Adipocyte (in vitro differentiated cells): ENCODE data around the gene MGAT5B.

Experiments used
- DNase-seq: peaks from one replicate; pipeline ENCODE4 v3.0.0-alpha.2; 2015; ENCODE audit warnings: low read depth
- H3K27me3 ChIP-seq: replicated peaks from 2 replicates; pipeline ENCODE4 v1.7.0; 2013; ENCODE audit warnings: mild to moderate bottlenecking, low read length, moderate library complexity; ENCODE audit not compliant: control insufficient read depth, insufficient read depth
- H3K36me3 ChIP-seq: 2 replicates; pipeline ENCODE4 v1.7.0; 2013; ENCODE audit warnings: low read length, mild to moderate bottlenecking, moderate library complexity; ENCODE audit not compliant: control insufficient read depth, insufficient read depth, severe bottlenecking
- H3K4me1 ChIP-seq: 2 replicates; pipeline ENCODE4 v1.7.0; 2013; ENCODE audit warnings: mild to moderate bottlenecking, low read length, moderate library complexity; ENCODE audit not compliant: control insufficient read depth, insufficient read depth
- H3K4me3 ChIP-seq: 2 replicates; pipeline ENCODE4 v1.7.0; 2013; ENCODE audit warnings: mild to moderate bottlenecking, low read length, moderate library complexity
- H3K9ac ChIP-seq: 2 replicates; pipeline ENCODE4 v1.7.0; 2013; ENCODE audit warnings: mild to moderate bottlenecking, low read length, moderate library complexity
- H3K9me3 ChIP-seq: 2 replicates; pipeline ENCODE4 v1.7.0; 2013; ENCODE audit warnings: mild to moderate bottlenecking, low read length, moderate library complexity; ENCODE audit not compliant: control insufficient read depth

Gene MGAT5B

GRCh38 chr17:76987486-76988093, 119.4 kb downstream of the MGAT5B start:
- no peaks in the 10 kb centered on the region for H3K4me1 ChIP-seq
- H3K9ac ChIP-seq: no peak overlapping the region
- no peaks in the 10 kb centered on the region for H3K9me3 ChIP-seq
- H3K4me3 ChIP-seq: no peak overlapping the region
- DNase-seq: no peak
- H3K27me3 ChIP-seq: peaks cover 63% of the 10 kb centered on the region
- H3K36me3 ChIP-seq: no peaks in the 10 kb centered on the region

GRCh38 chr17:76988796-76989195, 120.6 kb downstream of the MGAT5B start:
- DNase-seq: no peak
- Histone ChIP-seq H3K4me3 (no peak overlapping the region), H3K36me3 (no peaks in the 10 kb centered on the region), H3K4me1 (no peaks in the 10 kb centered on the region), H3K9me3 (no peaks in the 10 kb centered on the region), H3K9ac (no peak overlapping the region), H3K27me3 (peaks cover 60% of the 10 kb centered on the region)

DNA sequence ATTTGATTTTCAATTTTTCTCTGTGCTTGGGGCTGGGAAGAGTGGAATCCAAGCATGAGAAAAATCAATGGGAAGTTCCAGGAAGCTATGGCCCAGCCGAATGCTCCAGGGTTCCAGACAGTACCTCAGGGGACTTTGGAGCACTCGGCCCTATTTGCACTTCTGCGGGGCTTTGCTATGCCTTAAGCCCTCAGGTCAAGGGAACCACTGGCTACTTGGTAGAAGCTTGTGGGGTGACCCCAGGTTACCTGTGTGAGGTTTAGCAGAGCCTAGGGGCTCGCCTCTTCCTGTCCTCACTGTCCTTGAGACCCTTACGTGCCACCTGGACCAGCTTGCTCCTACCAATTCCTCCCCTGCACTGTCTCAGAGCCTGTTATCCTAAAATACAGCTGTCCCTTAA, 121.3 kb downstream of the MGAT5B start:
- Histone ChIP-seq H3K4me3 (no peak overlapping the region), H3K27me3 (peaks cover 66% of the 10 kb centered on the region), H3K9ac (no peak overlapping the region), H3K9me3 (no peaks in the 10 kb centered on the region), H3K36me3 (no peaks in the 10 kb centered on the region), H3K4me1 (no peaks in the 10 kb centered on the region)
- DNase-seq: no peak

DNA sequence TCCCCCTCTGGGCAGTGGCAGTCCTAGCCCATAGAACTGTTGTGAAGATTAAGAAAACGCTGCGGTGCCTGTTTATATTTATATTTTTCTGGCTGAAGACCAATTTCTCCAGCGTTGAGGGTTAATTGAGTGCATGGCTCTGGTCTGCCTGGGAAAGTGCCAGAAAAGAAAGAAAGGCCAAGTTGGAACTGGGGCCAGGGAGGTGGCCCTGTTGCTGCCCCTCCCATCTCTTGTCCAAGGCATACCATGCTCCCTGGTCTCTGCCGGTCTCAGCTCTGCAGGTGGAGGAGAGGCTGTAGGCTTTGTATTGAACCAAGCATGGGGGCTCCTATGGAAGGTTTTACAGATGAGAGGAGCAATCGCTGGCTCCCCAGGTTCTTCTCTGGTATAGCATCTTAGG, 124.7 kb downstream of the MGAT5B start:
- H3K27me3 ChIP-seq: peaks cover 71% of the 10 kb centered on the region
- no peaks in the 10 kb centered on the region for H3K4me1 ChIP-seq
- no peaks in the 10 kb centered on the region for H3K9me3 ChIP-seq
- DNase-seq: no peak
- H3K36me3 ChIP-seq: no peaks in the 10 kb centered on the region
- no peak overlapping the region for H3K9ac ChIP-seq
- H3K4me3 ChIP-seq: no peak overlapping the region

- no peak for DNase-seq
- no peaks in the 10 kb centered on the region for H3K9me3 ChIP-seq
- no peak overlapping the region for H3K9ac ChIP-seq
- H3K4me3 ChIP-seq: no peak overlapping the region
- H3K36me3 ChIP-seq: no peaks in the 10 kb centered on the region
- H3K4me1 ChIP-seq: no peaks in the 10 kb centered on the region
- peaks cover 73% of the 10 kb centered on the region for H3K27me3 ChIP-seq
Observed at GRCh38 chr17:76993651-76994050, 125.4 kb downstream of the MGAT5B start.

- no peaks in the 10 kb centered on the region for H3K4me1 ChIP-seq
- no peak for DNase-seq
- no peak overlapping the region for H3K4me3 ChIP-seq
- no peak overlapping the region for H3K9ac ChIP-seq
- peaks cover 73% of the 10 kb centered on the region for H3K27me3 ChIP-seq
- H3K36me3 ChIP-seq: no peaks in the 10 kb centered on the region
- no peaks in the 10 kb centered on the region for H3K9me3 ChIP-seq
Observed at GRCh38 chr17:76994237-76994637, 126.0 kb downstream of the MGAT5B start.

DNA sequence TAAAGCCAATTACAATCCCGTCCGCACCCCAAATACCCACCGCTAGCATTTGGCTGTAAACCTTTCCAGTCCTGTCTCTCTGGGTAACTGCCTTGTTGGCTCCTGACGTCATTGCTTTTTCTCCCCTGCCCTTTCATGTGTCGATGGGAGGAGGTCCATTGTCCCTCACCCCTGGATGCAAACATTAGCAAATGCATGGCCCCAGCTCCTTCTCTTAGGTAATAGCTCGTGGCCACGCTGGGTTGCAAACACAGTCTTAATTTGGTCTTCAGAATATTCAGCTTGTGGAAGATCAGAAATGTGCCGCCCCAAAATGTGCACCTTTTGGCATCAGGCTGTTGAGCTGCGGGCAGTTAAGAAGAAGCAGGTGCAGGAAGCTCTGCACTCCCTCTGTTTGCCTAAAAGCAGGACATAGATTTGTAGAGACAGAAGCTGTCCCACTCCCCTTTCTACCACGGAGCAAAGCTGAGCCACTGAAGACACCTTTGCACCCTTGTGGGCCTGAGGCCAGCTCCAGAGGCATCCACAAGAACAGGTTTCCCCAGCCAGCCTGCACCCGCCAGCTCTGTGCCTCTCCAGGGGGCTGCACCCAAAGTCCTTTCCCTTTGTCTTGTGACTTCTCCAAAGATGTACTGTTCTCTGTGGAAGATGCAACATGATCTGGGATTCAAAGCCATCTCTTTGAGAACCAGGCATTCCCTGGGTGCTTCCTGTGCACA, 127.3 kb downstream of the MGAT5B start:
- H3K36me3 ChIP-seq: no peaks in the 10 kb centered on the region
- no peaks in the 10 kb centered on the region for H3K9me3 ChIP-seq
- no peak overlapping the region for H3K9ac ChIP-seq
- H3K4me1 ChIP-seq: no peaks in the 10 kb centered on the region
- H3K4me3 ChIP-seq: no peak overlapping the region
- DNase-seq: no peak
- H3K27me3 ChIP-seq: peaks cover 59% of the 10 kb centered on the region

GRCh38 chr17:76996741-76997694, 128.8 kb downstream of the MGAT5B start:
- H3K4me3 ChIP-seq: no peak overlapping the region
- no peaks in the 10 kb centered on the region for H3K4me1 ChIP-seq
- no peak for DNase-seq

DNA sequence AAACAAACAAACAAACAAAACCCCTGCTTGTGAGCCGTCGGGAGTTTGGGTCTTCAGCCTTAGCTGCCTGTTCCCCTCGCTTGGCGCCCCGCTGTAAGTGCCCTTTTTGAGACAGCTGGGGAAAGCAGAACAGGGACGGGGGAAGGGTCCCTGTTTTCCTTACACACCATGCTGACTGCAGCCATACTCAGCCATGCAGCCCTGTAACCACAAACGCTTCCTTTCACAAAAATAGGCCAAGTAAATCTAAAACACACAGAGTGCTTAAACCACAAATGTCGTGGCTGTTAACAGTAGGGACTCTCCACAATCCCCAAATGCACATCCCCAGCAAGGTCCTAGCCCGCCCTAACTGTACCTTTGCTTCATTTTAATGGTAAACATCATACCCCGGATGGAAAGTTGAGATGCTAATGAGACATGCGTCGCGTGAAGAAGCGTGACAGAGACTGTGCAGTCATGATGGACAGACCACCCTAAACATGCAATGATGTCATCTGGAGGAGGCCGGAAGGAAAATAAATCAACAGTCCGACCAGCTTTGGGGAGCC, 129.9 kb downstream of the MGAT5B start:
- H3K4me1 ChIP-seq: no peaks in the 10 kb centered on the region
- no peaks in the 10 kb centered on the region for H3K36me3 ChIP-seq
- H3K9ac ChIP-seq: no peak overlapping the region
- DNase-seq: no peak
- H3K4me3 ChIP-seq: no peak overlapping the region
- H3K27me3 ChIP-seq: peaks cover 50% of the 10 kb centered on the region
- H3K9me3 ChIP-seq: no peaks in the 10 kb centered on the region

More at GRCh38 chr17:76996741-76997694, 128.8 kb downstream of the MGAT5B start:
- H3K9ac ChIP-seq: no peak overlapping the region
- no peaks in the 10 kb centered on the region for H3K9me3 ChIP-seq
- peaks cover 60% of the 10 kb centered on the region for H3K27me3 ChIP-seq
- H3K36me3 ChIP-seq: no peaks in the 10 kb centered on the region

DNA sequence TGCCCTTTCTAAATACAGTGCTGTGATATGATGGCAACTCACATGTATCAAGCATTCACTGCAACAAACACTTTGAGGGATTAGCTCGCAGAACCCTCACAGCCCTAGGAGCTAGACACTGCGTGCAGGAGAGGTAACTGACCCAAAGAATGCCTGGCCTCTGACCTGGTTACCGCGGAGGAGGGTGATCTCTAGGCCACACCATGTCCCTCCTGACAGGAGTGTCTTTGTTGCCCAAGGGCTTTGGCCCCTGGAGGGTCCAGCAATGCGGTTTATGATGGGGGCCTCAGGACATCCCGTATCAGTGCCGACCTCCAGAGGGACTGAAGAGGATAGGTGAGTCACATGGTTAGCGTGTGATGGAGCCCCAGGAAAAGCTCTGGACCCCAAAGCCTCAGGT, 130.6 kb downstream of the MGAT5B start:
- Histone ChIP-seq H3K9ac (no peak overlapping the region), H3K9me3 (no peaks in the 10 kb centered on the region), H3K27me3 (peaks cover 47% of the 10 kb centered on the region), H3K4me3 (no peak overlapping the region), H3K4me1 (peaks cover under 1% of the 10 kb centered on the region), H3K36me3 (no peaks in the 10 kb centered on the region)
- DNase-seq: no peak
